ENCODE results near the gene CEACAM1. TPM values are rescaled to one million over a fixed set of nuclear protein-coding genes. Genes with fewer than 3 reads are reported as not detected.

The CEACAM1 gene
- total and polyA plus RNA-seq, 2 of the 13 experiments (the other 11 are each of a cell fraction or from before 2014, with no cell fraction given): 13.5 to 332 TPM

DNA sequence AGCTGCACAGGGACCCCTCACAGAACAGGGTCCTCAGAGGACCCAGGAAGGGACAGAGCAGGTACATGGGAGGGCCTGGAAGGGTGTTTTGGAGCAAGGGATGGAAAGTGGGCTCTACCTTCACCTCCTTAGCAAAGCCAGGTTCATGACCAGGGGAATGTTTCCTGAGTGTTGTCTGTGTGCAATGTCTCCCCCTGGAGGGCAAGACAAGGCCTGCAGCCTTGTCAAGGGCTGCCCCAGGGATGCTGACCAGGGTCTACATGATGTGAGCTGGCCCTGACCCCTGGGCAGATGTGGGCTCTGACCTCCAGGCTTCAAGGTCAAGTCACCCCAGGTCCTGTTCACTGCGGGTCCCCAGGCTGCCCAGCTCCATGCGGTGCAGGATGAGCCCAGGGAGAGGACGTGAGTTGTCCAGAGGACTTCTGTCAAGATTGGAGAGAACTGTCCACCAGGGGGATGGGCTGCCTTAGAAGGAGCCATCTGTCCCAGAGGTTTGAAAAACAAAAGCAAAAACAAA lies 1.0 kb upstream of the CEACAM1 start (continued):
- TF ChIP-seq ZNF260 (CRISPR knock-in tag; IDR thresholded peaks at IDR 0.05; ENCODE audit: borderline replicate concordance, low read depth) (no peak), NR1H2 (CRISPR knock-in tag; IDR thresholded peaks at IDR 0.05; ENCODE audit: borderline replicate concordance, low read depth) (no peak), CBX5 (CRISPR knock-in tag; IDR thresholded peaks at IDR 0.05; ENCODE audit: borderline replicate concordance) (peak; percentile 86; the same call in 1 of the 2 replicates), RBFOX2 (IDR thresholded peaks at IDR 0.05; ENCODE audit: low read depth, low read length) (no peak), MZF1 (CRISPR knock-in tag; IDR thresholded peaks at IDR 0.05; ENCODE audit: borderline replicate concordance) (no peak), HCFC1 (IDR thresholded peaks at IDR 0.05; ENCODE audit: low read depth, low read length) (no peak), FOSL1 (CRISPR knock-in tag; IDR thresholded peaks at IDR 0.05; ENCODE audit: borderline replicate concordance) (no peak), ZNF614 (CRISPR knock-in tag; IDR thresholded peaks at IDR 0.05; ENCODE audit: borderline replicate concordance) (no peak; the same call in 1 of the 2 replicates), ZFAT (CRISPR knock-in tag; conservative IDR thresholded peaks at IDR 0.05) (no peak), IRF1 (CRISPR knock-in tag; IDR thresholded peaks at IDR 0.05; ENCODE audit: low read depth) (no peak), ZBTB46 (CRISPR knock-in tag; IDR thresholded peaks at IDR 0.05; ENCODE audit: borderline replicate concordance) (no peak), ZNF317 (CRISPR knock-in tag; IDR thresholded peaks at IDR 0.05) (no peak), ATF7 (IDR thresholded peaks at IDR 0.05) (no peak), ATF7 (CRISPR knock-in tag; IDR thresholded peaks at IDR 0.05) (no peak; the same call in 1 of the 2 replicates), MXD4 (CRISPR knock-in tag; IDR thresholded peaks at IDR 0.05) (peak; percentile 21; the same call in 1 of the 2 replicates), ZNF543 (CRISPR knock-in tag; IDR thresholded peaks at IDR 0.05) (no peak; the same call in none of the 2 replicates), ADNP (CRISPR knock-in tag; IDR thresholded peaks at IDR 0.05) (no peak), ZNF331 (CRISPR knock-in tag; IDR thresholded peaks at IDR 0.05) (peak; percentile 62), TARDBP (CRISPR knock-in tag; IDR thresholded peaks at IDR 0.05) (no peak), MAX (IDR thresholded peaks at IDR 0.05) (no peak; the same call in 1 of the 2 replicates)
- TF ChIP-seq, protein P1, sequence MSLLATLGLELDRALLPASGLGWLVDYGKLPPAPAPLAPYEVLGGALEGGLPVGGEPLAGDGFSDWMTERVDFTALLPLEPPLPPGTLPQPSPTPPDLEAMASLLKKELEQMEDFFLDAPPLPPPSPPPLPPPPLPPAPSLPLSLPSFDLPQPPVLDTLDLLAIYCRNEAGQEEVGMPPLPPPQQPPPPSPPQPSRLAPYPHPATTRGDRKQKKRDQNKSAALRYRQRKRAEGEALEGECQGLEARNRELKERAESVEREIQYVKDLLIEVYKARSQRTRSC (CRISPR knock-in tag; IDR thresholded peaks at IDR 0.05; ENCODE audit: low read depth): no peak
- TF ChIP-seq, protein P2, sequence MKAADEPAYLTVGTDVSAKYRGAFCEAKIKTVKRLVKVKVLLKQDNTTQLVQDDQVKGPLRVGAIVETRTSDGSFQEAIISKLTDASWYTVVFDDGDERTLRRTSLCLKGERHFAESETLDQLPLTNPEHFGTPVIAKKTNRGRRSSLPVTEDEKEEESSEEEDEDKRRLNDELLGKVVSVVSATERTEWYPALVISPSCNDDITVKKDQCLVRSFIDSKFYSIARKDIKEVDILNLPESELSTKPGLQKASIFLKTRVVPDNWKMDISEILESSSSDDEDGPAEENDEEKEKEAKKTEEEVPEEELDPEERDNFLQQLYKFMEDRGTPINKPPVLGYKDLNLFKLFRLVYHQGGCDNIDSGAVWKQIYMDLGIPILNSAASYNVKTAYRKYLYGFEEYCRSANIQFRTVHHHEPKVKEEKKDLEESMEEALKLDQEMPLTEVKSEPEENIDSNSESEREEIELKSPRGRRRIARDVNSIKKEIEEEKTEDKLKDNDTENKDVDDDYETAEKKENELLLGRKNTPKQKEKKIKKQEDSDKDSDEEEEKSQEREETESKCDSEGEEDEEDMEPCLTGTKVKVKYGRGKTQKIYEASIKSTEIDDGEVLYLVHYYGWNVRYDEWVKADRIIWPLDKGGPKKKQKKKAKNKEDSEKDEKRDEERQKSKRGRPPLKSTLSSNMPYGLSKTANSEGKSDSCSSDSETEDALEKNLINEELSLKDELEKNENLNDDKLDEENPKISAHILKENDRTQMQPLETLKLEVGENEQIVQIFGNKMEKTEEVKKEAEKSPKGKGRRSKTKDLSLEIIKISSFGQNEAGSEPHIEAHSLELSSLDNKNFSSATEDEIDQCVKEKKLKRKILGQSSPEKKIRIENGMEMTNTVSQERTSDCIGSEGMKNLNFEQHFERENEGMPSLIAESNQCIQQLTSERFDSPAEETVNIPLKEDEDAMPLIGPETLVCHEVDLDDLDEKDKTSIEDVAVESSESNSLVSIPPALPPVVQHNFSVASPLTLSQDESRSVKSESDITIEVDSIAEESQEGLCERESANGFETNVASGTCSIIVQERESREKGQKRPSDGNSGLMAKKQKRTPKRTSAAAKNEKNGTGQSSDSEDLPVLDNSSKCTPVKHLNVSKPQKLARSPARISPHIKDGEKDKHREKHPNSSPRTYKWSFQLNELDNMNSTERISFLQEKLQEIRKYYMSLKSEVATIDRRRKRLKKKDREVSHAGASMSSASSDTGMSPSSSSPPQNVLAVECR (CRISPR knock-in tag; IDR thresholded peaks at IDR 0.05; ENCODE audit: borderline replicate concordance): 0 out of 2 replicates have a peak, but pooled peaks have one; percentile 13
- TF ChIP-seq, protein P3, sequence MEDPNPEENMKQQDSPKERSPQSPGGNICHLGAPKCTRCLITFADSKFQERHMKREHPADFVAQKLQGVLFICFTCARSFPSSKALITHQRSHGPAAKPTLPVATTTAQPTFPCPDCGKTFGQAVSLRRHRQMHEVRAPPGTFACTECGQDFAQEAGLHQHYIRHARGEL (CRISPR knock-in tag; IDR thresholded peaks at IDR 0.05): peak; percentile 100

All from HepG2 (cell line).